Astrocyte (in vitro differentiated cells and primary cell): Measurements from ENCODE around the gene GFRA4. TPM values are rescaled to one million over a fixed set of nuclear protein-coding genes. Genes with fewer than 3 reads are reported as not detected.

ENCODE experiments used
- DNase-seq: peaks from one replicate; pipeline ENCODE4 v3.0.0-alpha.2; 2010; ENCODE audit warnings: low read depth
- FAIRE-seq: peaks from 2 replicates; lab custom pipeline; 2011; peaks lifted over from hg19 to GRCh38; lab: Jason Lieb, UNC
- H2AFZ ChIP-seq: 2 replicates; pipeline ENCODE4 v1.6.0; 2012; ENCODE audit warnings: low read depth, low read length, inconsistent platforms
- H3K27ac ChIP-seq: 2 replicates; pipeline ENCODE4 v1.5.1; 2011; ENCODE audit warnings: low read depth, low read length, inconsistent platforms
- H3K27me3 ChIP-seq: 2 replicates; pipeline ENCODE4 v1.6.0; 2011; ENCODE audit warnings: low read length, inconsistent platforms; ENCODE audit not compliant: insufficient read depth
- H3K36me3 ChIP-seq: 2 replicates; pipeline ENCODE4 v1.5.1; 2011; ENCODE audit warnings: low read length, inconsistent platforms; ENCODE audit not compliant: insufficient read depth
- H3K4me1 ChIP-seq: 2 replicates; pipeline ENCODE4 v1.5.1; 2011; ENCODE audit warnings: low read length, inconsistent platforms; ENCODE audit not compliant: insufficient read depth
- H3K4me2 ChIP-seq: 2 replicates; pipeline ENCODE4 v1.6.0; 2012; ENCODE audit warnings: low read length, inconsistent platforms
- H3K4me3 ChIP-seq: 2 replicates; pipeline ENCODE4 v1.5.1; 2011; ENCODE audit warnings: low read depth, mild to moderate bottlenecking, low read length, inconsistent platforms; ENCODE audit not compliant: insufficient read depth
- H3K79me2 ChIP-seq: 2 replicates; pipeline ENCODE4 v1.6.0; 2012; ENCODE audit warnings: mild to moderate bottlenecking, low read length, inconsistent platforms; ENCODE audit not compliant: insufficient read depth
- H3K9ac ChIP-seq: 2 replicates; pipeline ENCODE4 v1.6.0; 2012; ENCODE audit warnings: mild to moderate bottlenecking, low read length, inconsistent platforms
- H3K9me3 ChIP-seq: 2 replicates; pipeline ENCODE4 v1.5.1; 2012; ENCODE audit warnings: low read depth, mild to moderate bottlenecking, low read length, inconsistent platforms; ENCODE audit not compliant: insufficient read depth
- H4K20me1 ChIP-seq: 2 replicates; pipeline ENCODE4 v1.6.0; 2012; ENCODE audit warnings: low read length, inconsistent platforms; ENCODE audit not compliant: insufficient read depth
- H3K27ac Mint-ChIP-seq: one replicate; pipeline ENCODE4 v1.8.0; 2021; ENCODE audit warnings: mild to moderate bottlenecking, mixed read lengths; ENCODE audit not compliant: unreplicated experiment
- H3K27me3 Mint-ChIP-seq: one replicate; pipeline ENCODE4 v1.8.0; 2021; ENCODE audit warnings: low read depth, mixed read lengths; ENCODE audit not compliant: unreplicated experiment
- H3K36me3 Mint-ChIP-seq: one replicate; pipeline ENCODE4 v1.8.0; 2021; ENCODE audit warnings: low read depth, mixed read lengths; ENCODE audit not compliant: unreplicated experiment
- H3K4me1 Mint-ChIP-seq: one replicate; pipeline ENCODE4 v1.8.0; 2021; ENCODE audit warnings: low read depth, mixed read lengths; ENCODE audit not compliant: unreplicated experiment
- H3K4me3 Mint-ChIP-seq: one replicate; pipeline ENCODE4 v1.8.0; 2021; ENCODE audit warnings: mild to moderate bottlenecking, moderate library complexity, mixed read lengths; ENCODE audit not compliant: unreplicated experiment
- H3K9me3 Mint-ChIP-seq: one replicate; pipeline ENCODE4 v1.8.0; 2021; ENCODE audit warnings: mild to moderate bottlenecking, mixed read lengths; ENCODE audit not compliant: unreplicated experiment
- EZH2 ChIP-seq: IDR thresholded peaks from 2 replicates; pipeline ENCODE4 v1.6.1; 2012; ENCODE audit warnings: mild to moderate bottlenecking, low read length, inconsistent platforms; ENCODE audit not compliant: insufficient read depth
- total RNA-seq: library from RNA; stranded (reverse); gene quantifications from 2 replicates; pipeline ENCODE4 v1.2.1, GENCODE V29; 2021
- TF ChIP-seq, protein P1 (sequence below): IDR thresholded peaks from 2 replicates; pipeline ENCODE4 v1.5.1; 2011; ENCODE audit warnings: low read depth, mild to moderate bottlenecking, inconsistent platforms, low read length, moderate library complexity; ENCODE audit not compliant: insufficient read depth

Gene GFRA4
- total RNA-seq, 1 donor from 2014 or later = not detected

- H2AFZ ChIP-seq = no peak overlapping the region
- H3K27ac Mint-ChIP-seq = no peak overlapping the region
- no peaks in the 10 kb centered on the region for H3K36me3 ChIP-seq
- no peak overlapping the region for H3K27ac ChIP-seq
- H3K27me3 Mint-ChIP-seq = peaks cover 49% of the 10 kb centered on the region
- peaks cover 2% of the 10 kb centered on the region for H3K9me3 Mint-ChIP-seq
- peaks cover 6% of the 10 kb centered on the region for H3K4me1 Mint-ChIP-seq
- H3K4me3 ChIP-seq = no peak overlapping the region
- no peak overlapping the region for H3K4me3 Mint-ChIP-seq
- TF ChIP-seq EZH2 = no peak
- TF ChIP-seq, protein P1, sequence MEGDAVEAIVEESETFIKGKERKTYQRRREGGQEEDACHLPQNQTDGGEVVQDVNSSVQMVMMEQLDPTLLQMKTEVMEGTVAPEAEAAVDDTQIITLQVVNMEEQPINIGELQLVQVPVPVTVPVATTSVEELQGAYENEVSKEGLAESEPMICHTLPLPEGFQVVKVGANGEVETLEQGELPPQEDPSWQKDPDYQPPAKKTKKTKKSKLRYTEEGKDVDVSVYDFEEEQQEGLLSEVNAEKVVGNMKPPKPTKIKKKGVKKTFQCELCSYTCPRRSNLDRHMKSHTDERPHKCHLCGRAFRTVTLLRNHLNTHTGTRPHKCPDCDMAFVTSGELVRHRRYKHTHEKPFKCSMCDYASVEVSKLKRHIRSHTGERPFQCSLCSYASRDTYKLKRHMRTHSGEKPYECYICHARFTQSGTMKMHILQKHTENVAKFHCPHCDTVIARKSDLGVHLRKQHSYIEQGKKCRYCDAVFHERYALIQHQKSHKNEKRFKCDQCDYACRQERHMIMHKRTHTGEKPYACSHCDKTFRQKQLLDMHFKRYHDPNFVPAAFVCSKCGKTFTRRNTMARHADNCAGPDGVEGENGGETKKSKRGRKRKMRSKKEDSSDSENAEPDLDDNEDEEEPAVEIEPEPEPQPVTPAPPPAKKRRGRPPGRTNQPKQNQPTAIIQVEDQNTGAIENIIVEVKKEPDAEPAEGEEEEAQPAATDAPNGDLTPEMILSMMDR = no peak
- FAIRE-seq = no peak
- H3K4me2 ChIP-seq = no peak overlapping the region
- no peaks in the 10 kb centered on the region for H3K4me1 ChIP-seq
- no peaks in the 10 kb centered on the region for H3K79me2 ChIP-seq
- no peak overlapping the region for H3K9ac ChIP-seq
- peaks cover 29% of the 10 kb centered on the region for H3K27me3 ChIP-seq
- H3K36me3 Mint-ChIP-seq = peaks cover 2% of the 10 kb centered on the region
- peaks cover 4% of the 10 kb centered on the region for H3K9me3 ChIP-seq
- DNase-seq = no peak
- no peaks in the 10 kb centered on the region for H4K20me1 ChIP-seq
Observed at GRCh38 chr20:3658019-3658715, 5.0 kb downstream of the GFRA4 start.

GRCh38 chr20:3655131-3655405, 8.1 kb downstream of the GFRA4 start:
- no peak for TF ChIP-seq EZH2
- TF ChIP-seq, protein P1 = no peak
- Histone ChIP-seq H3K36me3 (no peaks in the 10 kb centered on the region), H3K4me2 (no peak overlapping the region), H4K20me1 (no peaks in the 10 kb centered on the region), H3K27ac (no peak overlapping the region), H2AFZ (no peak overlapping the region), H3K9me3 (peaks cover 4% of the 10 kb centered on the region), H3K9ac (no peak overlapping the region), H3K27me3 (peaks cover 8% of the 10 kb centered on the region), H3K79me2 (no peaks in the 10 kb centered on the region), H3K4me3 (no peak overlapping the region), H3K4me1 (no peaks in the 10 kb centered on the region)
- no peak overlapping the region for H3K27ac Mint-ChIP-seq
- H3K36me3 Mint-ChIP-seq = peaks cover 5% of the 10 kb centered on the region
- peaks cover 14% of the 10 kb centered on the region for H3K4me1 Mint-ChIP-seq
- no peak overlapping the region for H3K4me3 Mint-ChIP-seq
- DNase-seq (no peak), FAIRE-seq (no peak)
- peaks cover 27% of the 10 kb centered on the region for H3K27me3 Mint-ChIP-seq
- peaks cover 2% of the 10 kb centered on the region for H3K9me3 Mint-ChIP-seq
